ENCODE results near the gene CTNNA3. TPM values are rescaled to one million over a fixed set of nuclear protein-coding genes. Genes with fewer than 3 reads are reported as not detected.

Gene CTNNA3
- total and polyA plus RNA-seq, 2 of the 4 experiments (the other 2 are of a cell fraction) = 0.19 to 0.90 TPM

DNA sequence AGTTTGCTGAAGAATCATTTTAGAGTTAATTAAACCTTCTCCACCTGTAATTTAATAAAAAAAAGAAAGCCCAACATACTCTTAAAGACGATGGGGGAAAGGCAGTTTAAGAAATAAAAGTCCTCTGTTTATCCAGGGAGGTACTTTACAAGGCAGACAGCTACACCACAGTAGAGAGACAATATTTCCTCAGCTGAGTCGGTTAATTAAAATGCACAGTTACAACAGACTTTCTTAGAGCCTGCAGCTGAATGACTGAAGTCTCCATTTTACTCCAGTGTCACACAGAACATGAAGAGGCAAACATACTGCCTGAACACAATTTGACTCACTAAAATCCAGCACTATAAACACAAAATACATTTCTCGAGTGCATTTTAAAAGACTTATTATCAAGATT, 755.0 kb downstream of the CTNNA3 start:
- no peak overlapping the region for H3K4me2 ChIP-seq (ENCODE audit: low read depth, low read length)
- H3K9me3 ChIP-seq (ENCODE audit: control insufficient read depth, insufficient read depth, low read length) = no peaks in the 10 kb centered on the region
- dilution Hi-C loops (cut with HindIII; ENCODE audit: low sequenced_read_pairs, unreplicated experiment) (no loop called here), in situ Hi-C loops (cut with MboI; ENCODE audit: low sequenced_read_pairs) (loop anchor here (25.0 kb wide), 1 partner anchor 571 kb away; no protein-coding TSS in a partner anchor), intact Hi-C loops (cut with micrococcal nuclease) (no loop called here)
- no peak overlapping the region for H2AFZ ChIP-seq (replicated peaks; ENCODE audit: low read length, poor library complexity)
- TF ChIP-seq MAZ (IDR thresholded peaks at IDR 0.05; ENCODE audit: borderline replicate concordance, low read depth, low read length) = no peak
- TF ChIP-seq MAFK (IDR thresholded peaks at IDR 0.05; ENCODE audit: low read depth, low read length) = no peak
- TF ChIP-seq, protein P1, sequence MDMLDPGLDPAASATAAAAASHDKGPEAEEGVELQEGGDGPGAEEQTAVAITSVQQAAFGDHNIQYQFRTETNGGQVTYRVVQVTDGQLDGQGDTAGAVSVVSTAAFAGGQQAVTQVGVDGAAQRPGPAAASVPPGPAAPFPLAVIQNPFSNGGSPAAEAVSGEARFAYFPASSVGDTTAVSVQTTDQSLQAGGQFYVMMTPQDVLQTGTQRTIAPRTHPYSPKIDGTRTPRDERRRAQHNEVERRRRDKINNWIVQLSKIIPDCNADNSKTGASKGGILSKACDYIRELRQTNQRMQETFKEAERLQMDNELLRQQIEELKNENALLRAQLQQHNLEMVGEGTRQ (IDR thresholded peaks at IDR 0.05; ENCODE audit: low read depth, low read length) = no peak
- no peak for TF ChIP-seq SMC3 (IDR thresholded peaks at IDR 0.05; ENCODE audit: low read depth, low read length)
- TF ChIP-seq BHLHE40 (IDR thresholded peaks at IDR 0.05; ENCODE audit: low read depth, low read length) = no peak
- no peak for TF ChIP-seq RCOR1 (IDR thresholded peaks at IDR 0.05; ENCODE audit: insufficient replicate concordance, low read length)
- TF ChIP-seq FOS (IDR thresholded peaks at IDR 0.05; ENCODE audit: low read depth, low read length) = no peak
- TF ChIP-seq NFE2L2 (IDR thresholded peaks at IDR 0.05; ENCODE audit: low read depth, low read length) = no peak
- no peak for TF ChIP-seq MXI1 (IDR thresholded peaks at IDR 0.05; ENCODE audit: borderline replicate concordance, low read depth, low read length)
- TF ChIP-seq RFX5 (IDR thresholded peaks at IDR 0.05; ENCODE audit: low read depth, low read length) = no peak
- no peak for TF ChIP-seq CEBPB (IDR thresholded peaks at IDR 0.05; ENCODE audit: low read depth, low read length)
- TF ChIP-seq RAD21 (IDR thresholded peaks at IDR 0.05; ENCODE audit: low read length) = no peak
- TF ChIP-seq POLR2A (IDR thresholded peaks at IDR 0.05; ENCODE audit: low read depth, low read length) = no peak
- no peak overlapping the region for H3K56ac ChIP-seq (ENCODE audit: extremely low read depth, insufficient read depth, low read length)
- no peak overlapping the region for H4K5ac ChIP-seq (ENCODE audit: low read depth, low read length)
- no peak for ATAC-seq (ENCODE audit: low read depth)
- no peaks in the 10 kb centered on the region for H4K20me1 ChIP-seq (ENCODE audit: insufficient read depth, low read length)
- H2BK120ac ChIP-seq (ENCODE audit: low read depth, low read length) = no peak overlapping the region
- DNase-seq = no peak
- H3K4me3 ChIP-seq (ENCODE audit: insufficient read depth, low read depth, low read length) = no peak overlapping the region
- H3K4me1 ChIP-seq (ENCODE audit: control insufficient read depth, insufficient read depth, low read length) = no peaks in the 10 kb centered on the region
- H2AK5ac ChIP-seq (ENCODE audit: low read depth, low read length) = no peak overlapping the region
- no peaks in the 10 kb centered on the region for H3K79me1 ChIP-seq (ENCODE audit: low read depth in 1 of 2, low read length in 2 of 2)
- H2AK9ac ChIP-seq (replicated peaks; ENCODE audit: low read depth, low read length, poor library complexity) = no peak overlapping the region
- no peaks in the 10 kb centered on the region for H3K36me3 ChIP-seq (ENCODE audit: control insufficient read depth, insufficient read depth, low read length)
- no peak overlapping the region for H2BK20ac ChIP-seq (ENCODE audit: low read depth, low read length)
- no peak overlapping the region for H3K18ac ChIP-seq (ENCODE audit: low read depth, low read length)
- H3K9ac ChIP-seq (ENCODE audit: low read depth, low read length) = no peak overlapping the region
- H3K4ac ChIP-seq (ENCODE audit: low read depth, low read length) = no peak overlapping the region
- H3K27ac ChIP-seq (ENCODE audit: insufficient read depth, low read length) = no peak overlapping the region
- no peak overlapping the region for H2BK15ac ChIP-seq (ENCODE audit: low read depth, low read length)
- ChIA-PET POLR2A (ENCODE audit: unreplicated experiment) (interaction anchor here (0.8 kb wide), 1 partner anchor 13 kb away, joined by 3 read pairs; no protein-coding TSS in a partner anchor), CTCF (interaction anchor here (0.6 to 0.7 kb wide), 3 partner anchors 15 to 244 kb away, joined by 4 to 5 read pairs (median 4); partner anchors contain the start of gene LRRTM3)
- no peaks in the 10 kb centered on the region for H3K9me1 ChIP-seq (ENCODE audit: insufficient read depth, low read length)
- H3K14ac ChIP-seq (replicated peaks; ENCODE audit: low read depth, low read length) = no peak overlapping the region
- WGBS, 2 experiments (ENCODE audit: extremely low coverage in 2 of 2, insufficient read length in 1 of 2) = no CpG with 5 or more reads among the region's 3 CpGs
- BruUV-seq (replicated peaks) = no TSS peak
- H3K23ac ChIP-seq (ENCODE audit: low read depth, low read length) = no peak overlapping the region
- H4K91ac ChIP-seq (ENCODE audit: insufficient read depth, low read depth, low read length) = no peak overlapping the region
- H4K8ac ChIP-seq (ENCODE audit: low read depth in 2 of 2, low read length in 2 of 2) = no peak overlapping the region
- H2BK5ac ChIP-seq (ENCODE audit: low read depth, low read length, poor library complexity, severe bottlenecking) = no peak overlapping the region
- no peaks in the 10 kb centered on the region for H3K27me3 ChIP-seq (ENCODE audit: control insufficient read depth, insufficient read depth, low read length)
